MM.1S (cell line): ENCODE results near the gene TMEM69.

Experiments
- CTCF ChIP-seq: fragments of 300-600 bp; sonication (generic); IDR thresholded peaks from 2 replicates; pipeline ENCODE4 v1.5.1; 2016; ENCODE audit warnings: antibody characterized with exemption, low read length, mixed read lengths
- EZH2phosphoT487 ChIP-seq: fragments of 300-600 bp; sonication (generic); IDR thresholded peaks from 2 replicates; pipeline ENCODE4 v1.6.1; 2018; ENCODE audit warnings: antibody characterized with exemption, low read length

GRCh38 chr1:45659222-45659621 lies 28.8 kb upstream of the TMEM69 start:
- TF ChIP-seq CTCF = no peak
- no peak for TF ChIP-seq EZH2phosphoT487
